Measurements from ENCODE around the gene OAS2. TPM values are rescaled to one million over a fixed set of nuclear protein-coding genes. Genes with fewer than 3 reads are reported as not detected.
"Not testable (repeated sequence)": the region's sequence is repeated elsewhere in the genome, so short reads cannot be mapped to it uniquely, and the experiment has no call there.

The OAS2 gene
- total and polyA plus RNA-seq, 10 of the 15 experiments (the other 5 are each of a cell fraction or from before 2014, with no cell fraction given) = 32.4 to 290 (median 90.2) TPM

- in situ Hi-C loops (cut with MboI) (no loop called here), intact Hi-C loops (cut with micrococcal nuclease; ENCODE audit: unreplicated experiment) (no loop called here)
- ChIA-PET POLR2A (interaction anchor here (0.6 to 0.9 kb wide), 2 partner anchors 11 to 13 kb away, joined by 4 to 6 read pairs; no protein-coding TSS in a partner anchor), RAD21 (ENCODE audit: unreplicated experiment) (no interaction called here), CTCF (interaction anchor here (1.2 to 1.5 kb wide), 3 partner anchors 9 to 50 kb away, joined by 3 to 5 read pairs (median 4); no protein-coding TSS in a partner anchor), SMC1A (ENCODE audit: uncharacterized antibody, unreplicated experiment) (interaction anchor here (0.7 to 2.0 kb wide), 4 partner anchors 10 to 43 kb away, joined by 3 to 7 read pairs (median 6); partner anchors contain the start of gene OAS1)
- Histone ChIP-seq H3K4me3 (no peak overlapping the region), H3K79me2 (ENCODE audit: control insufficient read depth, insufficient read depth, low read length) (no peaks in the 10 kb centered on the region), H3K27me3 (replicated peaks in 1 of 2; ENCODE audit: control insufficient read depth in 2 of 2, insufficient read depth in 2 of 2, low read length in 1 of 2) (no peaks in the 10 kb centered on the region), H3K27ac (ENCODE audit: control insufficient read depth, insufficient read depth) (no peak overlapping the region), H3K9ac (ENCODE audit: control insufficient read depth, insufficient read depth, low read length) (no peak overlapping the region), H3K4me1 (ENCODE audit: control insufficient read depth, insufficient read depth, low read length) (no peaks in the 10 kb centered on the region), H2AFZ (ENCODE audit: control insufficient read depth, low read depth, low read length) (no peak overlapping the region), H3K4me2 (ENCODE audit: control insufficient read depth, insufficient read depth) (no peak overlapping the region), H3K9me3 (replicated peaks; ENCODE audit: control insufficient read depth, insufficient read depth, low read length) (no peaks in the 10 kb centered on the region), H4K20me1 (ENCODE audit: control insufficient read depth, insufficient read depth) (no peaks in the 10 kb centered on the region), H3K36me3 (ENCODE audit: control insufficient read depth in 2 of 2, insufficient read depth in 2 of 2, low read length in 1 of 2) (peaks cover 0 to 12% of the 10 kb centered on the region in 2 experiments; a peak in 2 of 4 replicates)
- FAIRE-seq = no peak
- no peak for ATAC-seq
- DNase-seq (ENCODE audit: low read depth, low spot score) = no peak
- 89% methylated on average over 11 of the region's 11 CpGs for WGBS (ENCODE audit: insufficient coverage, insufficient replicate concordance, low lambda C conversion rate, missing lambda C conversion rate)
- TF ChIP-seq PAX5 (IDR thresholded peaks at IDR 0.05; ENCODE audit: borderline replicate concordance, low read depth, low read length) (no peak), ESRRA (IDR thresholded peaks at IDR 0.05; ENCODE audit: low read length) (no peak), EED (IDR thresholded peaks at IDR 0.05; ENCODE audit: low read depth) (no peak)
- TF ChIP-seq, protein P1, sequence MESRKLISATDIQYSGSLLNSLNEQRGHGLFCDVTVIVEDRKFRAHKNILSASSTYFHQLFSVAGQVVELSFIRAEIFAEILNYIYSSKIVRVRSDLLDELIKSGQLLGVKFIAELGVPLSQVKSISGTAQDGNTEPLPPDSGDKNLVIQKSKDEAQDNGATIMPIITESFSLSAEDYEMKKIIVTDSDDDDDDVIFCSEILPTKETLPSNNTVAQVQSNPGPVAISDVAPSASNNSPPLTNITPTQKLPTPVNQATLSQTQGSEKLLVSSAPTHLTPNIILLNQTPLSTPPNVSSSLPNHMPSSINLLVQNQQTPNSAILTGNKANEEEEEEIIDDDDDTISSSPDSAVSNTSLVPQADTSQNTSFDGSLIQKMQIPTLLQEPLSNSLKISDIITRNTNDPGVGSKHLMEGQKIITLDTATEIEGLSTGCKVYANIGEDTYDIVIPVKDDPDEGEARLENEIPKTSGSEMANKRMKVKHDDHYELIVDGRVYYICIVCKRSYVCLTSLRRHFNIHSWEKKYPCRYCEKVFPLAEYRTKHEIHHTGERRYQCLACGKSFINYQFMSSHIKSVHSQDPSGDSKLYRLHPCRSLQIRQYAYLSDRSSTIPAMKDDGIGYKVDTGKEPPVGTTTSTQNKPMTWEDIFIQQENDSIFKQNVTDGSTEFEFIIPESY (IDR thresholded peaks at IDR 0.05) = no peak
- no TSS peak for BruUV-seq (replicated peaks)
Observed at GRCh38 chr12:112950701-112951100, 27.6 kb upstream of the OAS2 start.

GRCh38 chr12:112957125-112957524 lies 21.2 kb upstream of the OAS2 start:
- H3K4me3 ChIP-seq; H3K27me3 ChIP-seq (replicated peaks in 1 of 2; ENCODE audit: control insufficient read depth in 2 of 2, insufficient read depth in 2 of 2, low read length in 1 of 2); RAD21 ChIA-PET (ENCODE audit: unreplicated experiment); BruUV-seq (replicated peaks); SMC1A ChIA-PET (ENCODE audit: uncharacterized antibody, unreplicated experiment); H3K79me2 ChIP-seq (ENCODE audit: control insufficient read depth, insufficient read depth, low read length); H3K4me2 ChIP-seq (ENCODE audit: control insufficient read depth, insufficient read depth); in situ Hi-C loops (cut with MboI); ATAC-seq; H4K20me1 ChIP-seq (ENCODE audit: control insufficient read depth, insufficient read depth); DNase-seq (ENCODE audit: low read depth, low spot score); H3K9me3 ChIP-seq (replicated peaks; ENCODE audit: control insufficient read depth, insufficient read depth, low read length); POLR2A ChIA-PET; H3K9ac ChIP-seq (ENCODE audit: control insufficient read depth, insufficient read depth, low read length); FAIRE-seq; H3K27ac ChIP-seq (ENCODE audit: control insufficient read depth, insufficient read depth); H2AFZ ChIP-seq (ENCODE audit: control insufficient read depth, low read depth, low read length); H3K4me1 ChIP-seq (ENCODE audit: control insufficient read depth, insufficient read depth, low read length); intact Hi-C loops (cut with micrococcal nuclease; ENCODE audit: unreplicated experiment): not testable (repeated sequence)
- H3K36me3 ChIP-seq (ENCODE audit: control insufficient read depth in 2 of 2, insufficient read depth in 2 of 2, low read length in 1 of 2) = peaks cover 5 to 10% of the 10 kb centered on the region in 2 experiments; a peak in 3 of 4 replicates
- CTCF ChIA-PET = interaction anchor here (1.2 kb wide), 1 partner anchor 15 kb away, joined by 3 read pairs; no protein-coding TSS in a partner anchor
- 88% methylated on average over 4 of the region's 4 CpGs for WGBS (ENCODE audit: insufficient coverage, insufficient replicate concordance, low lambda C conversion rate, missing lambda C conversion rate)
